HEK293 (cell line): ENCODE results near the gene CKB.

ENCODE experiments used
- CTCF ChIA-PET: fragments of 350-600 bp; formaldehyde crosslinking; extraction: SDS; loops from one replicate; lab custom pipeline; 2021; ENCODE audit warnings: antibody characterized with exemption; lab: Yijun Ruan, JAX
- POLR2A ChIA-PET: fragments of 300-600 bp; formaldehyde crosslinking; extraction: SDS; loops from one replicate; lab custom pipeline; 2020; ENCODE audit warnings: antibody characterized with exemption, inconsistent platforms; lab: Yijun Ruan, JAX
- H3K27ac ChIP-seq: fragments of 200-500 bp; sonication (Bioruptor generic); 2 replicates; pipeline ENCODE4 v1.5.1; 2014; ENCODE audit warnings: low read depth, low read length, control low read depth, inconsistent platforms; ENCODE audit errors: extremely low read depth
- H3K36me3 ChIP-seq, 2 experiments: fragments of 200-500 bp in 1 of 2; sonication (Bioruptor generic) in 1 of 2; 1 replicate in 1 of 2; 2 replicates in 1 of 2; pipeline ENCODE4 v1.5.1; 2014 to 2017; ENCODE audit warnings: inconsistent platforms in 2 of 2, low read length in 2 of 2; ENCODE audit not compliant: control insufficient read depth in 2 of 2, insufficient read depth in 1 of 2
- H3K4me1 ChIP-seq: fragments of 200-500 bp; sonication (Bioruptor generic); 2 replicates; pipeline ENCODE4 v1.5.1; 2014; ENCODE audit warnings: mild to moderate bottlenecking, low read length, inconsistent platforms; ENCODE audit not compliant: control insufficient read depth, insufficient read depth
- H3K4me3 ChIP-seq: 2 replicates; pipeline ENCODE4 v1.5.1; 2011; ENCODE audit warnings: low read depth, mild to moderate bottlenecking, control low read depth, low read length, moderate library complexity
- H3K9me3 ChIP-seq: fragments of 200-500 bp; sonication (Bioruptor generic); 2 replicates; pipeline ENCODE4 v1.5.1; 2014; ENCODE audit warnings: low read depth, low read length, inconsistent platforms; ENCODE audit not compliant: control insufficient read depth, insufficient read depth
- GLIS1 ChIP-seq: fragments of 450-650 bp; formaldehyde crosslinking; IDR thresholded peaks from 2 replicates; pipeline ENCODE4 v1.5.1; 2016; ENCODE audit warnings: missing biosample characterization, missing genetic modification characterization
- GLIS2 ChIP-seq: fragments of 450-650 bp; formaldehyde crosslinking; IDR thresholded peaks from 2 replicates; pipeline ENCODE4 v1.5.1; 2016; ENCODE audit warnings: missing biosample characterization, missing genetic modification characterization
- IKZF3 ChIP-seq: fragments of 450-650 bp; IDR thresholded peaks from 2 replicates; pipeline ENCODE4 v1.5.0; 2018; ENCODE audit warnings: missing biosample characterization, mild to moderate bottlenecking, missing genetic modification characterization, moderate library complexity
- KLF1 ChIP-seq: fragments of 450-650 bp; formaldehyde crosslinking; IDR thresholded peaks from 2 replicates; pipeline ENCODE4 v1.5.1; 2016; ENCODE audit warnings: missing biosample characterization, missing genetic modification characterization
- KLF17 ChIP-seq: fragments of 450-650 bp; formaldehyde crosslinking; IDR thresholded peaks from 2 replicates; pipeline ENCODE4 v1.5.1; 2016; ENCODE audit warnings: missing biosample characterization, missing genetic modification characterization
- KLF7 ChIP-seq: fragments of 450-650 bp; formaldehyde crosslinking; IDR thresholded peaks from 2 replicates; pipeline ENCODE4 v1.5.1; 2016; ENCODE audit warnings: missing biosample characterization, missing genetic modification characterization, borderline replicate concordance
- OVOL3 ChIP-seq: fragments of 450-650 bp; formaldehyde crosslinking; IDR thresholded peaks from 2 replicates; pipeline ENCODE4 v1.5.1; 2016; ENCODE audit warnings: missing biosample characterization, missing genetic modification characterization
- PATZ1 ChIP-seq: fragments of 450-650 bp; formaldehyde crosslinking; IDR thresholded peaks from 2 replicates; pipeline ENCODE4 v1.5.1; 2016; ENCODE audit warnings: missing biosample characterization, missing genetic modification characterization
- SCRT1 ChIP-seq: fragments of 450-650 bp; formaldehyde crosslinking; IDR thresholded peaks from 2 replicates; pipeline ENCODE4 v1.5.1; 2016; ENCODE audit warnings: missing biosample characterization, missing genetic modification characterization, borderline replicate concordance
- SCRT2 ChIP-seq: fragments of 450-650 bp; formaldehyde crosslinking; IDR thresholded peaks from 2 replicates; pipeline ENCODE4 v1.5.1; 2016; ENCODE audit warnings: missing biosample characterization, missing genetic modification characterization
- SP7 ChIP-seq: fragments of 450-650 bp; formaldehyde crosslinking; IDR thresholded peaks from 2 replicates; pipeline ENCODE4 v1.5.1; 2016; ENCODE audit warnings: missing biosample characterization, missing genetic modification characterization
- ZFP3 ChIP-seq: fragments of 450-650 bp; formaldehyde crosslinking; IDR thresholded peaks from 2 replicates; pipeline ENCODE4 v1.5.1; 2016; ENCODE audit warnings: low read depth, missing biosample characterization, missing genetic modification characterization
- ZIC2 ChIP-seq: fragments of 450-650 bp; formaldehyde crosslinking; IDR thresholded peaks from 2 replicates; pipeline ENCODE4 v1.5.1; 2016; ENCODE audit warnings: missing biosample characterization, missing genetic modification characterization
- ZNF10 ChIP-seq: fragments of 450-650 bp; formaldehyde crosslinking; IDR thresholded peaks from 2 replicates; pipeline ENCODE4 v1.5.1; 2017; ENCODE audit warnings: missing biosample characterization, missing genetic modification characterization
- ZNF26 ChIP-seq: fragments of 450-650 bp; formaldehyde crosslinking; IDR thresholded peaks from 2 replicates; pipeline ENCODE4 v1.5.1; 2016; ENCODE audit warnings: missing biosample characterization, missing genetic modification characterization
- ZNF747 ChIP-seq: fragments of 450-650 bp; formaldehyde crosslinking; IDR thresholded peaks from 2 replicates; pipeline ENCODE4 v1.5.1; 2016; ENCODE audit warnings: missing biosample characterization, missing genetic modification characterization
- TF ChIP-seq, protein P1 (sequence below): fragments of 450-650 bp; formaldehyde crosslinking; IDR thresholded peaks from 2 replicates; pipeline ENCODE4 v1.5.1; 2016; ENCODE audit warnings: missing biosample characterization, missing genetic modification characterization

The CKB gene

GRCh38 chr14:103543140-103543539 lies 20.5 kb upstream of the CKB start:
- H3K4me1 ChIP-seq: 0 out of 2 replicates have a peak, but pooled peaks cover 5% of the 10 kb centered on the region
- 0 out of 2 replicates have a peak, but pooled peaks have one; percentile 5 for TF ChIP-seq PATZ1 (tag by site-specific recombination)
- 0 out of 2 replicates have a peak, but pooled peaks have one; percentile 29 for TF ChIP-seq ZIC2 (tag by site-specific recombination)
- no peak for TF ChIP-seq OVOL3
- CTCF ChIA-PET: interaction anchor here (0.5 to 2.2 kb wide), 3 partner anchors 22 to 99 kb away, joined by 3 to 11 read pairs (median 5); no protein-coding TSS in a partner anchor
- H3K9me3 ChIP-seq: no peaks in the 10 kb centered on the region
- POLR2A ChIA-PET: interaction anchor here (0.7 to 4.9 kb wide), 5 partner anchors 14 to 25 kb away, joined by 3 to 24 read pairs (median 6); partner anchors contain the start of genes BAG5, CKB and TRMT61A
- no peaks in the 10 kb centered on the region for H3K36me3 ChIP-seq
- no peak overlapping the region for H3K27ac ChIP-seq
- no peak overlapping the region for H3K4me3 ChIP-seq

DNA sequence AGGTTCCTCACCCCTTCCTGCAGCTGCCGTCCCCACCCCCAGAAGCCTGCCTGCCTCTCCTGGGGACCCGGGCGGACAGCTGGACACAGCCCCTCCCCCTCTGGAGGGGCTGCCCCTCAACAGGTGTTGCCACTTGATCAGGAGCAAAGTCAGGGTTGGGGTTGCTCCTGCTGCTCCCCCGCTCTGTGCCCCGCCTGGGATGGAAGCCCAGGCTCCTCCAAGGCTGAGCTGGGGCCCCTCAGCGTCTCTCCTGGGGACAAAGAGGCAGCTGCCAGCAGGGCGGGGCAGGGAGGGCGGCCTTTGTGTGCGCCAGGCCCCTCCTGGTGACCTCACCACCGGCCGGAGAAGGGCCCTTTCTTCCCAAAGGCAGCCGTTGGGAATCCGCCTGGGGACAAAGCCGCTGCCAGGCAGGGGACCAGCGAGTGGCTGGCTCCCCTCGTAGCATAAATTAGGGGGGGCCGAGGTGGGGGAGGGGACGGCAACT lies 20.0 kb upstream of the CKB start:
- CTCF ChIA-PET: interaction anchor here (0.5 to 2.2 kb wide), 5 partner anchors 22 to 1552 kb away, joined by 3 to 11 read pairs (median 4); no protein-coding TSS in a partner anchor
- POLR2A ChIA-PET: interaction anchor here (0.7 to 4.9 kb wide), 4 partner anchors 14 to 24 kb away, joined by 4 to 24 read pairs (median 6); partner anchors contain the start of genes BAG5, CKB and TRMT61A

More for the DNA sequence above, 20.0 kb upstream of the CKB start:
- TF ChIP-seq KLF17 (peak; percentile 85; the same call in 1 of the 2 replicates), ZFP3 (no peak), ZNF26 (no peak), KLF1 (tag by site-specific recombination) (peak; percentile 93), SCRT2 (tag by site-specific recombination) (peak; percentile 94), GLIS1 (tag by site-specific recombination) (peak; percentile 75), IKZF3 (tag by site-specific recombination) (peak; percentile 77), SCRT1 (tag by site-specific recombination) (peak; percentile 84), KLF7 (tag by site-specific recombination) (0 out of 2 replicates have a peak, but pooled peaks have one; percentile 22), ZNF747 (no peak), GLIS2 (tag by site-specific recombination) (peak; percentile 10; the same call in 1 of the 2 replicates), ZIC2 (tag by site-specific recombination) (peak; percentile 57; the same call in 1 of the 2 replicates), PATZ1 (tag by site-specific recombination) (peak; percentile 54), ZNF10 (tag by site-specific recombination) (peak; percentile 44; the same call in 1 of the 2 replicates), SP7 (0 out of 2 replicates have a peak, but pooled peaks have one; percentile 45)
- TF ChIP-seq, protein P1, sequence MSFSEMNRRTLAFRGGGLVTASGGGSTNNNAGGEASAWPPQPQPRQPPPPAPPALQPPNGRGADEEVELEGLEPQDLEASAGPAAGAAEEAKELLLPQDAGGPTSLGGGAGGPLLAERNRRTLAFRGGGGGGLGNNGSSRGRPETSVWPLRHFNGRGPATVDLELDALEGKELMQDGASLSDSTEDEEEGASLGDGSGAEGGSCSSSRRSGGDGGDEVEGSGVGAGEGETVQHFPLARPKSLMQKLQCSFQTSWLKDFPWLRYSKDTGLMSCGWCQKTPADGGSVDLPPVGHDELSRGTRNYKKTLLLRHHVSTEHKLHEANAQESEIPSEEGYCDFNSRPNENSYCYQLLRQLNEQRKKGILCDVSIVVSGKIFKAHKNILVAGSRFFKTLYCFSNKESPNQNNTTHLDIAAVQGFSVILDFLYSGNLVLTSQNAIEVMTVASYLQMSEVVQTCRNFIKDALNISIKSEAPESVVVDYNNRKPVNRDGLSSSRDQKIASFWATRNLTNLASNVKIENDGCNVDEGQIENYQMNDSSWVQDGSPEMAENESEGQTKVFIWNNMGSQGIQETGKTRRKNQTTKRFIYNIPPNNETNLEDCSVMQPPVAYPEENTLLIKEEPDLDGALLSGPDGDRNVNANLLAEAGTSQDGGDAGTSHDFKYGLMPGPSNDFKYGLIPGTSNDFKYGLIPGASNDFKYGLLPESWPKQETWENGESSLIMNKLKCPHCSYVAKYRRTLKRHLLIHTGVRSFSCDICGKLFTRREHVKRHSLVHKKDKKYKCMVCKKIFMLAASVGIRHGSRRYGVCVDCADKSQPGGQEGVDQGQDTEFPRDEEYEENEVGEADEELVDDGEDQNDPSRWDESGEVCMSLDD (tag by site-specific recombination): 0 out of 2 replicates have a peak, but pooled peaks have one; percentile 17
- H3K36me3 ChIP-seq: no peaks in the 10 kb centered on the region
- H3K4me3 ChIP-seq: no peak overlapping the region
- H3K27ac ChIP-seq: no peak overlapping the region
- no peaks in the 10 kb centered on the region for H3K9me3 ChIP-seq
- 0 out of 2 replicates have a peak, but pooled peaks cover 5% of the 10 kb centered on the region for H3K4me1 ChIP-seq
